Astrocyte of the spinal cord (primary cell): Measurements from ENCODE around the gene SPO11.

ENCODE experiments used
- DNase-seq: peaks from one replicate; pipeline ENCODE4 v3.0.0; 2011; ENCODE audit warnings: low read depth, low spot score
- H3K4me3 ChIP-seq: 2 replicates; pipeline ENCODE4 v1.5.1; 2011; ENCODE audit warnings: low read depth, mild to moderate bottlenecking, low read length, moderate library complexity
- in situ Hi-C: cut with HindIII; loops from 2 replicates; pipeline ENCODE4 v1.10.0; 2017; ENCODE audit warnings: low sequenced_read_pairs
- TF ChIP-seq, protein P1 (sequence below): IDR thresholded peaks from 2 replicates; pipeline ENCODE4 v1.5.1; 2012; ENCODE audit warnings: low read depth, mild to moderate bottlenecking, low read length, inconsistent platforms

SPO11 gene

GRCh38 chr20:57374931-57375651 is 45.5 kb downstream of the SPO11 start:
- TF ChIP-seq, protein P1, sequence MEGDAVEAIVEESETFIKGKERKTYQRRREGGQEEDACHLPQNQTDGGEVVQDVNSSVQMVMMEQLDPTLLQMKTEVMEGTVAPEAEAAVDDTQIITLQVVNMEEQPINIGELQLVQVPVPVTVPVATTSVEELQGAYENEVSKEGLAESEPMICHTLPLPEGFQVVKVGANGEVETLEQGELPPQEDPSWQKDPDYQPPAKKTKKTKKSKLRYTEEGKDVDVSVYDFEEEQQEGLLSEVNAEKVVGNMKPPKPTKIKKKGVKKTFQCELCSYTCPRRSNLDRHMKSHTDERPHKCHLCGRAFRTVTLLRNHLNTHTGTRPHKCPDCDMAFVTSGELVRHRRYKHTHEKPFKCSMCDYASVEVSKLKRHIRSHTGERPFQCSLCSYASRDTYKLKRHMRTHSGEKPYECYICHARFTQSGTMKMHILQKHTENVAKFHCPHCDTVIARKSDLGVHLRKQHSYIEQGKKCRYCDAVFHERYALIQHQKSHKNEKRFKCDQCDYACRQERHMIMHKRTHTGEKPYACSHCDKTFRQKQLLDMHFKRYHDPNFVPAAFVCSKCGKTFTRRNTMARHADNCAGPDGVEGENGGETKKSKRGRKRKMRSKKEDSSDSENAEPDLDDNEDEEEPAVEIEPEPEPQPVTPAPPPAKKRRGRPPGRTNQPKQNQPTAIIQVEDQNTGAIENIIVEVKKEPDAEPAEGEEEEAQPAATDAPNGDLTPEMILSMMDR = no peak
- H3K4me3 ChIP-seq = no peak overlapping the region
- no peak for DNase-seq
- in situ Hi-C loops = no loop called here

- TF ChIP-seq, protein P1 = no peak
- no peak overlapping the region for H3K4me3 ChIP-seq
Observed at GRCh38 chr20:57375652-57376230, 46.1 kb downstream of the SPO11 start.

GRCh38 chr20:57377350-57377749 is 47.7 kb downstream of the SPO11 start:
- TF ChIP-seq, protein P1 = no peak
- no peak overlapping the region for H3K4me3 ChIP-seq
- in situ Hi-C loops = no loop called here

More at GRCh38 chr20:57375652-57376230, 46.1 kb downstream of the SPO11 start:
- in situ Hi-C loops = no loop called here
- no peak for DNase-seq

DNA sequence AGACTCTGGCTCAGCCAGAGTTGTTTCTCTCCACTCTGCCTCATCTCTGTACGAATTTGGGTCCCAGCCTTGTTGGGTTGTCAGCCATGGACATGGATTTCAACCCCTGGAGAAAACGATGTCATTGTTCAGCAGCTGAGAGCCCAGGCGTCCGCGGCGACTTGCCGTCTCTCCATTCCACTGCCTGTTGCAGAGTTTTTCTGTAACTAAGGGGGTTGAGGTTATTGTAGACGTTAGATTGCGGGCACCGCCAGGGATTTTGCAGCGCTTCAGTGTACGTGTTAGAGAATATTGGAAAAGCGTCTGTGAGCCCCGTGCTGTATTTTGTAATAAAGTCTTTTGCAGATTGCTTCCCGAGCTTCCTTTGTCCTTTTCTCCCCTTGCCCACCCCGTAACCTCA is 48.5 kb downstream of the SPO11 start:
- H3K4me3 ChIP-seq = no peak overlapping the region
- DNase-seq = no peak
- in situ Hi-C loops = no loop called here
- TF ChIP-seq, protein P1 = no peak

More at GRCh38 chr20:57377350-57377749, 47.7 kb downstream of the SPO11 start:
- DNase-seq = no peak

GRCh38 chr20:57378646-57379262 is 49.2 kb downstream of the SPO11 start:
- in situ Hi-C loops = no loop called here
- TF ChIP-seq, protein P1 = no peak
- no peak overlapping the region for H3K4me3 ChIP-seq
- DNase-seq = no peak

- DNase-seq = no peak
- in situ Hi-C loops = no loop called here
- TF ChIP-seq, protein P1 = no peak
- no peak overlapping the region for H3K4me3 ChIP-seq
Observed at GRCh38 chr20:57379263-57379647, 49.7 kb downstream of the SPO11 start.
